Stimulated activated naive CD8-positive, alpha-beta T cell treated with anti-CD3 and anti-CD28 coated beads, Interleukin-15, Interleukin-2, amounts not matched to agents 100 ng/mL and 50 ng/mL, for 24 hours (primary cell): ENCODE data around the gene U2AF1L4.

ENCODE experiments used
- H3K27ac Mint-ChIP-seq: one replicate; pipeline ENCODE4 v1.8.0; 2021; ENCODE audit warnings: mild to moderate bottlenecking, mixed read lengths
- H3K27me3 Mint-ChIP-seq: one replicate; pipeline ENCODE4 v1.8.0; 2021; ENCODE audit warnings: mixed read lengths
- H3K36me3 Mint-ChIP-seq: one replicate; pipeline ENCODE4 v1.8.0; 2021; ENCODE audit warnings: low read depth, mixed read lengths
- H3K4me1 Mint-ChIP-seq: one replicate; pipeline ENCODE4 v1.8.0; 2021; ENCODE audit warnings: low read depth, mixed read lengths
- H3K4me3 Mint-ChIP-seq: one replicate; pipeline ENCODE4 v1.8.0; 2021; ENCODE audit warnings: mild to moderate bottlenecking, mixed read lengths
- H3K9me3 Mint-ChIP-seq: one replicate; pipeline ENCODE4 v1.8.0; 2021; ENCODE audit warnings: mixed read lengths

The U2AF1L4 gene

DNA sequence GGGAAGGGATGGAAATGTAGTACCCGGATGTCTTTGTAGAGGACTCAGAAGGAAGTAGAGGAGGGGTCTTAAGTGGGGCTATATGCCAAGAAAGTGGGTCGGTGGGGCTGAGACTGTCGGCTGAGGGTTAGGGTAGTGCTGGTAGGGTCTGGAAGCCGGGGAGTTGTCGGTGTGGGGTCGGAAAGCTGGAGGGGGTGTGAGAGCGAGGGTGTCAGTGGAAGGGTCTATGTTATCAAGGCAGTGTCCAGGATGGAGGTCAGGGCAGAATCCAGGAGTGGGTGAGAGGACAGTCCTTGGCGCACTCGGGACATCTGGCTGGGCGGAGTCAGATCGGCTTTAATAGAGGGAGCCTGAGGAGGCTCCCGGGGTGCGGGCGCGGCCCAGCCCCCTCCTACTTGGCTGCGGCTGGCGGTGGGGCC lies 9.9 kb upstream of the U2AF1L4 start:
- no peak overlapping the region for H3K27ac Mint-ChIP-seq
- H3K27me3 Mint-ChIP-seq: peaks cover 4% of the 10 kb centered on the region
- peaks cover 31% of the 10 kb centered on the region for H3K4me1 Mint-ChIP-seq
- H3K4me3 Mint-ChIP-seq: no peak overlapping the region
- peaks cover 12% of the 10 kb centered on the region for H3K36me3 Mint-ChIP-seq
- H3K9me3 Mint-ChIP-seq: no peaks in the 10 kb centered on the region

DNA sequence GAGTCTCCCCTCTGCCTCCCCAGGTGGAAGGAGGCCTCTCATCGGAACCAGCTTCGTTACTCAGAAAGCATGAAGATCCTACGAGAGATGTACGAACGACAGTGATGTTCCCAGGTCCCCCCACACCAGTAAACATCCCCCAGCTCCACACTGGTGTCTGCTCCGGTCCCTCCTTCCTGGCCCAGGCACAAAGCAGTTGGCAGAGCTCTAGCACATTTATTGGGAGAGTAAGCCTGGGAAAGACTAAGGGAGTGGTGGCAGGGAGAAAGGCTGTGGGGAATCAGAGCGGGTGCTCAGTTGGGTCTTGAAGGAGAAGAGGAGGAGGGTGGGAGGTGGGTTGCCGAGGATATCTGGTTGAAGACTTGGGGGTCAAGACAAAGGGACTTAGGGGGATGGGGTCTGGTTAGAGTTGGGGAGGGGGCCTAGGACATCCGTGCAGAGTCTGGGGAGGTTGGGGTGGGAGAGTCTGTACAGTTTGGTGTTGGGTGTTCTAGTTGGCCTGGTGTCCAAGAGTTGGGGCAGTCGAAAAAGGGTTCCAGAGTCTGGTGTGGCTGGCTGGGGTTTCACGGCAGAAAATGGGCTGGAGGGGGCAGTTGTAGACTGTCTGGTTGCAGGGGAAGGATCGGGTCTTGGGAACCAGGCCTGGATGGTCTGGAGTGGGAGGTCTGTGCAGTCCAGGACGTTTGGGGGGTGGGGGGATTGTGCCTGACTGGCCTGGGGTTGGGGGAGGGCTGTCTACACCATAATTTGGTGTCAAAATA lies 9.3 kb upstream of the U2AF1L4 start:
- peaks cover 34% of the 10 kb centered on the region for H3K4me1 Mint-ChIP-seq
- peaks cover 4% of the 10 kb centered on the region for H3K27me3 Mint-ChIP-seq
- H3K9me3 Mint-ChIP-seq: no peaks in the 10 kb centered on the region
- H3K4me3 Mint-ChIP-seq: no peak overlapping the region
- no peak overlapping the region for H3K27ac Mint-ChIP-seq
- H3K36me3 Mint-ChIP-seq: peaks cover 12% of the 10 kb centered on the region

DNA sequence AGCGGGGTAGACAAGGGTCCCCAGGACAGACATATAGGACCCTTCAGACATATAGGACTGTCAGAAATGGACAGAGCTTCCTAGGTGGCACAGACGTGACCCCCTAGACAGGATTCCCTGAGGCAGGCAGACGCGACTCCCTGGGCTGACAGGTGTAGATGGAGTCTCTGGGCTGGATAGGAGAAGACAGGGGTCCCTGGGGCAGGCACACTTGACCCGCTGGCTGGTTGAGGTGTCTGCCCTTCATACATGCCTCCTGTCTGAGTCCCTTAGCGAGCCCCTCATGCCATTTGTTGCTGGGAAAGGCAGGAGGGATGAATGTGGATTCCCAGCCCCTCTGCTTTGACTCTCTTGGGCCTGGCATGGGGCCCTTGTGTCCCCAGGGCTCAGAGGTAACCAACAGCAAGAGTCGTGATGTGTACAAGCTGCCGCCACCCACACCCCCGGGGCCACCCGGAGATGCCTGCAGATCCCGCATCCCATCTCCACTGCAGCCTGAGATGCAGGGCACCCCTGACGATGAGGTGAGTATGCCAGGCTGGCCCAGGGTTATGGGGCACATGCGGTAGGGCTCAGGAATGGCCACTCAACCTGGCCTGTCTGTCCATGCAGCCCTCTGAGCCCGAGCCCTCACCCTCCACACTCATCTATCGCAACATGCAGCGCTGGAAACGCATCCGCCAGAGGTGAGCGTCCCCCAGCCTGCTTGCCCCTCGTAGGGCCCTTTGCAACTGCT lies 8.6 kb upstream of the U2AF1L4 start:
- peaks cover 4% of the 10 kb centered on the region for H3K27me3 Mint-ChIP-seq
- no peaks in the 10 kb centered on the region for H3K9me3 Mint-ChIP-seq
- H3K36me3 Mint-ChIP-seq: peaks cover 10% of the 10 kb centered on the region
- peaks cover 32% of the 10 kb centered on the region for H3K4me1 Mint-ChIP-seq
- no peak overlapping the region for H3K27ac Mint-ChIP-seq
- H3K4me3 Mint-ChIP-seq: no peak overlapping the region

DNA sequence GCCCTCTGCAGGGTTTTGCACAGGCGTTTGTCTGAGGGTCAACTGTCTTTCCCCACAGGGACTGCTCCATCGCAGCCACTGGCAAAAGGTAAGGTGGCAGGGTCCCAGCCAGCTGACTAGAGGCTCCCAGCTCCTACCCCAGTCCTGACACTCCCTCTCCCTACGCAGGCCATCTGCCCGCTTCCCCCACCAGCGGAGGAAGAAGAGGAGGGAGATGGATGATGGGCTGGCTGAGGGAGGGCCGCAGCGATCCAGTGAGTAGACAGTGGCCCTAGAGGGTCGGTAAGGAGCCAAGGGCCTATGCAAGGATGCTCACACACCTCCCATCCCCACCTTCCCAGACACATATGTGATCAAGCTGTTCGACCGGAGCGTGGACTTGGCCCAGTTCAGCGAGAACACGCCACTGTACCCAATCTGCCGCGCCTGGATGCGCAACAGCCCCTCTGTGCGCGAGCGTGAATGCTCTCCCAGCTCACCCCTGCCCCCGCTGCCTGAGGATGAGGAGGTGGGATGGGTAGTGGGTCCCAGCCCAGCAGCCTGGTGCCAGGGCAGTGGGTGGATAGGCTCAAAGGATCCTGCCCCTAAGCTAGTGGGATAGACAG lies 7.6 kb upstream of the U2AF1L4 start:
- peaks cover 10% of the 10 kb centered on the region for H3K36me3 Mint-ChIP-seq
- H3K4me3 Mint-ChIP-seq: no peak overlapping the region
- no peak overlapping the region for H3K27ac Mint-ChIP-seq
- peaks cover 38% of the 10 kb centered on the region for H3K4me1 Mint-ChIP-seq
- no peaks in the 10 kb centered on the region for H3K9me3 Mint-ChIP-seq
- peaks cover 4% of the 10 kb centered on the region for H3K27me3 Mint-ChIP-seq

DNA sequence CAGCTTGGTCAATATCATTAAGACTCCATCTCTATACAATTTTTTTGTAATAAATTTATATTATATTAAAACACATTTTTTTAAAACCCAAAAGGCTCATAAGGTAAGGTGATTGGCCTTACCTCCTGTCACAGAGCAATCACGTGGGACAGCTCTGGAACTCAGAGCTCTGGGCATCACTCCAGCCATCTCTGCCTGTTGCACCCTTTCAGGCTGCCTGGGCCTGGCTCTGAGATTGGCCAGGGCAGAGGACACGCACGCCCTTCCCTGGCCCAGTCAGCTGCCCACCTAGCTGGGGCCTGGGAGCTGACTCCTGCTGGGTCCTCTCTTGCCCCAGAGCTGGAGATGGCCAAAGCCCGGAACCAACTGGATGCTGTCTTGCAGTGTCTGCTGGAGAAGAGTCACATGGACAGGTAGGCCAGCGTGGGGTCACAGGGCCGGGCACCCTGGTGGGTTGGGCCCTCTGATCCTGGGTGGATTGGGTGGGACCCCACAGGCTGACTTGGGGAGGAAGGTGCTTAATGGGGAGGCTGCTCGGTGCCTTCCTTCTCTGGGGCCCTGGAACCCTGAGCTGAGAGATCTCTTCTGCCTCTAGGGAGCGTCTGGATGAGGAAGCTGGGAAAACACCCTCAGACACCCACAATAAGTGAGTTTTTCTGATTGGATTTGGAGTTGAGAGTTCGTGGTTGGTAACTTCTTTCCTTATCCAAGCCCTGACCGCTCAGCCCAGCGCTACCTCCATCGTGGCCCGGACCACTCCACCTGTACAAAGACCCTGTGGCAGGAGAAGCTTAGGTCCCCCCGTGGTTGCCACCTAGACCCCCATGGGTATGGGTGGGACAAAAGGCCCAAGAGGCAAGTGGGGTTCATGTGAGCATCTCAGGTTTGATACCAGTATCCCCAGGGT lies 6.9 kb upstream of the U2AF1L4 start:
- peaks cover 12% of the 10 kb centered on the region for H3K36me3 Mint-ChIP-seq
- H3K27me3 Mint-ChIP-seq: peaks cover 4% of the 10 kb centered on the region
- no peak overlapping the region for H3K4me3 Mint-ChIP-seq
- H3K4me1 Mint-ChIP-seq: peaks cover 36% of the 10 kb centered on the region
- no peaks in the 10 kb centered on the region for H3K9me3 Mint-ChIP-seq
- no peak overlapping the region for H3K27ac Mint-ChIP-seq

DNA sequence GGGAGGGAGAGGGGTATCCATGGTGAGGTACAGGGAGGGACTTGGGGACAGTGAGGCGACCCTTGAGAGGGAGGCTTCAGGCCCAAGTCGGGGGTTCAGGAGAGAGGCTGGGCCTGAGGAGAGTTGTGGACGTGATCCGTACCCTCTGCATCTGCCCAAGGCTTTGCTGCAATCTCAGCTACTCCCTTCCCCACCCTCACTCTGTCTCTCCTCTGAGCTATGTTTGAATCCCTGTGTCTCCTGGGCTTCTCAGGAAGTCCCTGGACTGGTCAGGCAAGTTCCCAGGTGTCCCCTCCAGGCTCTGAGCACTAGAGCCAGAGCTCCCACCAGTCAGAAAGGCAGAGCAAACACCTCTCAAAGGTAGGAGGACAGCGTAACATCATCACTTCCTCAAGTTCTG lies 4.9 kb upstream of the U2AF1L4 start:
- Mint-ChIP-seq H3K4me3 (no peak overlapping the region), H3K9me3 (no peaks in the 10 kb centered on the region), H3K4me1 (peaks cover 44% of the 10 kb centered on the region), H3K27ac (no peak overlapping the region), H3K27me3 (no peaks in the 10 kb centered on the region), H3K36me3 (peaks cover 8% of the 10 kb centered on the region)

DNA sequence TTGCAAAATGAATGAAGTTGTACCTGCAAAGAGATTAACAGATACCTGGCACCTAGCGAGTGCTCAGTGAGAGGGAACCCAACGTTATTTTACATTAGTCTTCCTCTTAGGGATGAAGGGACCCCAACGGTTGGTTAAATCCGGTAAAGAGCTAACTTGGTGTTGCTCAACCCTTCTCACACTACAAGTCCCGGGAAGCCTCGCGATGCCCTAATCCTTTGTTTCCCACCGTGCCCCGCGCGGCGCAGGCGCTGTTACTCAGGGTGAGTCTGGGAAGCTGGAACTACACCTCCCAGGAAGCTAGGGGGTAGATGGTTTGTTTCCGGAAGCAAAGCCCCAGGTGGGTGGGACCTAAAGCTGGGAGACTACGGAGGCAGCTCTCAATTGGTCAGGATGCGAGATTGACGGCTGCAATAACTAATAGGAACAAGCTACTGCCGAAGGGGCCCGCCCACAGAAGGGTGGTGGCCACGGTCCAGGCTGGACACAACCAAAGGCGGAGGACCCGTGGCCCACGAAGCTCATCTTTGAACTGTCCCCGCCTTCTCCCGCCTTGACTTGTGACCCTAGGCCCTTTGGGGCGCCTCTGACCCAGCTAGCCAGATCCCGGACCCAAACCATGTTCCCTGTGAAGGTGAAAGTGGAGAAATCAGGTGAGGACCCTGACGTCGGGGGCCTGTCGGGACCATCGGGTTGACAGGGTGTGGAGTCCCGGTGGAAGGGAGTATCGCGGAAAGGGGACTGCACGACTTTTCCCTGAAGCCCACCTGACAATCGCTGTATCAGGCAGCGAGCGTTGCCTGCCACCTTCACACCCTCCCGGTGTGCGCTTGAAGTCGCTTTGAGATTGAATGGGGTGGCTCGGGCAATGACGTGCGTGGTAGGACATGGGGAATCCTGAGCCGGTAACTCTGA lies 3.1 kb upstream of the U2AF1L4 start, which contains the start of gene LIN37:
Gene LIN37 (plus strand): TSS at position 471 of the 915 bp plus-strand sequence. CDS start 149 bp downstream, at position 620.
- peak within 1 kb of the TSS; percentile 98 for H3K4me3 Mint-ChIP-seq
- H3K27me3 Mint-ChIP-seq: no peaks in the 10 kb centered on the region
- peak within 1 kb of the TSS; percentile 93 for H3K27ac Mint-ChIP-seq
- H3K36me3 Mint-ChIP-seq: peaks cover 8% of the 10 kb centered on the region
- no peaks in the 10 kb centered on the region for H3K9me3 Mint-ChIP-seq
- H3K4me1 Mint-ChIP-seq: peaks cover 58% of the 10 kb centered on the region

DNA sequence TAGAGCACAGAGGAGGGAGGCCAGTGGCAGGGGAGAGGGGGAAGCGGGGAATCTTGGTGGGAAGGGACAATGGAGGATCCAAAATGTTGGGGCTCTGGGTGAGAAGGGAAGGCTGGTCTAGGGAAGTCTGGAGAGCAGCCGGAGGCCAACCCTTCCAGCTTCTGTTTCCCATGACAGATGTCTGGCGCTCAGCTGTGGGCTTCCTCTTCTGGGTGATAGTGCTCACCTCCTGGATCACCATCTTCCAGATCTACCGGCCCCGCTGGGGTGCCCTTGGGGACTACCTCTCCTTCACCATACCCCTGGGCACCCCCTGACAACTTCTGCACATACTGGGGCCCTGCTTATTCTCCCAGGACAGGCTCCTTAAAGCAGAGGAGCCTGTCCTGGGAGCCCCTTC lies 1.3 kb upstream of the U2AF1L4 start:
- Mint-ChIP-seq H3K36me3 (peaks cover 12% of the 10 kb centered on the region), H3K27ac (peak overlapping the region; percentile 100), H3K9me3 (no peaks in the 10 kb centered on the region), H3K4me3 (peak overlapping the region; percentile 95), H3K27me3 (no peaks in the 10 kb centered on the region), H3K4me1 (peaks cover 72% of the 10 kb centered on the region)

DNA sequence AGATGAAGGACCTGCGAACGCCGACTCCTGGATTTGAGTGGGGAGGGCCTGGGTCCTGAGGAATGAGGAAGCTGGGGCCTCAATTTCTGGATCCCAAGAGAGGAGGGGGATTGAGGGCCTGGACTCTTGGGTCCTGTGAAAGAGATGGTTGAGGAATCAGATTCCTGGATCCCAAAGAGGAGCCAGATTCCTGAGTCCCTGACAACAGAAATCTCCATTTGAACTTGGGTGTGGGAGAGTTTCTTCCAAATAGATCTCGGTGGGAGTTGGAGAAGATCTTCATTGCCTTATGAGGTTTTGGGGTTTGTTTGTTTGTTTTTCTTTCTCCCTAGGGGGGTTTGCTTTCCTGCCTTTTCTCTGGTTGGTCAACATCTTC lies 857 bp upstream of the U2AF1L4 start:
- Mint-ChIP-seq H3K4me1 (peaks cover 72% of the 10 kb centered on the region), H3K27ac (peak overlapping the region; percentile 100), H3K36me3 (peaks cover 13% of the 10 kb centered on the region), H3K9me3 (no peaks in the 10 kb centered on the region), H3K4me3 (peak overlapping the region; percentile 95), H3K27me3 (no peaks in the 10 kb centered on the region)

DNA sequence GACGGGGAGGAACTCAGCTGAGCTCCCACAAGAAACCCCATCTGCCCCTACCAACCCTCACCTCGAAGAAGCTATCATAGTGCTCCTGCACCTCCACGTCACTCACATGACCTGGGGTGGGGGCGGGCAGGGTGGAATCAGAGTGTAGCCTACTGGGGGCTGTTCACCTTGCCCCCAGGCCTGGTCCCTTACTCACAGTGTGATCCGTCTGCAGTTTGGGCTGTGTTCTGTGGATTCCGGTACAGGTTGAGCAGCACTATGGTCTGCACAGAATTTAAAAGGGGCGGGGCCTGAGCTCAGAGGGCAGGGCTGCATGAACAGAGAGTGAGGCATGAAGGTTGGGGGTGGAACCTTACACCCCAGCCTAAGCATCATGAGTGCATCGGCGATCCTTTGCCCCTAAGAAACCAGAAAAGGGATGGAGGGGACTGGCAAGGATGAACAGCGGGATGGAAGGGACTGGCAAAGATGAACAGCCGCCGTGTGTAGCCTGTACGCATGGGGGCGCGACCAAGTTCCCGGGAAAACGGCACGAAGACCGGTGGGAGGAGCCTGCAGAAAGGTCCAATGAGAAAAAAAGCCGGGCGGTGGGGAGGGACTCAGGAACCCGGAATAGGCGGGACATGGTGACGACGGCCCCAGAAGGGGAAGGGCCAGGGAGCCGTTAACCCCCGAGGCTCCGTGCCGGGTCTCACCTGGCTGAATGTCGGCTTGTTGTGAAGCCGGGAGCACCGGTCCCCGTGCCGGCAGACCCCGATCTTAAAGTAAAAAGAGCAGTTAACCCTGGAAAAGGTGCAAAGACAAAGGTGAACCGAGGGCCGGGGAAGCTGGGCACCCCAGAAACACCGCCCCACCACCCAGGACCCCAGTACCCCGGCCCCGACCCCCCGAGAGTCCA lies 539 bp downstream of the U2AF1L4 start:
- Mint-ChIP-seq H3K36me3 (peaks cover 15% of the 10 kb centered on the region), H3K4me1 (peaks cover 66% of the 10 kb centered on the region), H3K27ac (peak overlapping the region; percentile 100), H3K27me3 (no peaks in the 10 kb centered on the region), H3K4me3 (peak overlapping the region; percentile 95), H3K9me3 (no peaks in the 10 kb centered on the region)

DNA sequence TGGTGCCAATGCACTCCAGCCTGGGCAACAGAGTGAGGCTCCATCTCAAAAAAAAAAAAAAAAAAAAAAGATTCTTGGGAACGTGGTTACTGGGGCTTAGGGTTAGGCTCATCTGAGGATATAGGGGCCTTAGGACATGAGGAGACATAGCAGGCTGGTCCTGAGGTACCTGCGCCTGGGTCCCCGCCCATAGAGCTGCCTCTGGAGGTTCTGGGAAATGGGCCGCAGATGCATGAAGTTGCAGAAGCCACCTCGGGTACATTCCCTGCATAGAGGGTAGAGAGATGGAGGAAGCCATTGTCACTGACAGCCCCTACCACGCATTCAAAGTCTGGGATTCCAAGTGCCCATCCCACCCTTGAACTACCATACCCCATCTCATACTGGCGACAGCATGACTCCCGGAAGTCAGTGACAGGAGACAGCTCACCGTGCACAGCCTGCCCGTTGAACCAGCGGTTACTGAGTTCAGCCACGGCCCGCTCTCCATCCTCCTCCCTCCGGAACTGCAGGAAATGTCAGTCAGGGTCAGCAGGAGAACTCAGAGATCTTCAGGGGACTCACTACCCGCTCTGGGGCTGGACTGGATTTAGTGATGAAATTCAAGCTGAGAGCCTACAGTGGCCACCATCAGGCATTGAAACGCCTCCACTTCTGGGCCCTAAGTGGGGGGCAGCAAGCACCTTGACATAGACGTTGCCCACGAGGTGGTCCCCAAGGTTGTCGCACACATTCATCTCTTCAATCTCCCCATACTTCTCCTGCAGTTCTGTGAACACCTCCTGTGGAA lies 1.4 kb downstream of the U2AF1L4 start:
- peak overlapping the region; percentile 95 for H3K4me3 Mint-ChIP-seq
- peaks cover 59% of the 10 kb centered on the region for H3K4me1 Mint-ChIP-seq
- H3K9me3 Mint-ChIP-seq: no peaks in the 10 kb centered on the region
- H3K27me3 Mint-ChIP-seq: no peaks in the 10 kb centered on the region
- peaks cover 17% of the 10 kb centered on the region for H3K36me3 Mint-ChIP-seq
- H3K27ac Mint-ChIP-seq: peak overlapping the region; percentile 100

DNA sequence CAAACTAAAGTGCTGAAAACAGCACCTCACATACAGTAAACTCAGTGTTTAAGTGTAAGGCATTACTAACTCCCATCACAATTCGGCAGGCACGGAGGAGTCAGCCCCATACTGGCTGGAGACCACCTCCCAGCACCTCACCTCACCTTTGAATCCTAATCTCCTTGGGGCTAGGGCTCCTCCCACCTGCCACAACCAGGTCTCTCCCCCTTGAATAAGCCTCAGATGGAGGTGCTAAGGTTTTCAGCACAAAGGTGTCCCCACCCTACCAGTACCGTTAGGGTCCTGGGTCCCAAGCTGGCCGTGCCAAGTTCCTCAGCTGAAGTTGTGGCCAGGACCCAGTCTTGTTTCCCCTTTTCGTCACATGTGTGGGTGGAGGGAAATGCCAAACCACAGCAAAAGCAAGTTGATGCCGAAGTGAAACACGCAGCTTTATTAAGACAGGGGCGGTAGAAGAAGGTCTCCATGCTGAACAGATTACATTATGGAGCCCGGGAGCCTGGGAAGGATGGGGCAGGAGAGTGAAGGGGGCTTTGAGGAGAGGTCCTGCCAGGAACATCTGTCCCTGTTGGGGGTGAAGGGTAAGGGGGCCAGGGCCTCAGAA lies 3.0 kb downstream of the U2AF1L4 start, which contains the start of gene IGFLR1:
Gene IGFLR1 (minus strand): TSS at position 332 of the 604 bp plus-strand sequence. CDS start 1,272 bp downstream, outside the sequence.
- Mint-ChIP-seq H3K27ac (peak within 1 kb of the TSS; percentile 97), H3K27me3 (no peaks in the 10 kb centered on the region), H3K9me3 (no peaks in the 10 kb centered on the region), H3K36me3 (peaks cover 24% of the 10 kb centered on the region), H3K4me1 (peaks cover 52% of the 10 kb centered on the region), H3K4me3 (peak within 1 kb of the TSS; percentile 95)
